Measurements from ENCODE around the gene PSMD14. TPM values are rescaled to one million over a fixed set of nuclear protein-coding genes. Genes with fewer than 3 reads are reported as not detected.

PSMD14 gene

DNA sequence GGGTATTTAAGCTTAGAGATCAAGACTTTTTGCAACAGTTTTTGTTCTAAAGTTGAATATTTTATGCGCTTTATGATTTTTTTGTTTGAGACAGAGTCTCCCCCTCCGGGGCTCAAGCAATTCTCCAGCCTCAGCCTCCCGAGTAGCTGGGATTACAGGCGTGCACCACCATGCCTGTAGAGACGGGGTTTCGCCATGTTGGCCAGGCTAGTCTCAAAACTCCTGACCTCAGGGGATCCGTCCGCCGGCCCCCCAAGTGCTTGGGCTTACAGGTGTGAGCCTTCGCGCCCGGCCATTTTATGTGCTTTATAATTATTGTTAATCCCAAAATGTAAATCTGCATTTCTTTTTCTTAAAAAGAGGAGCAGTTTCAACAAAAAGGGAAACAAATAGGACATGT lies 136.9 kb downstream of the PSMD14 start:
- Histone ChIP-seq H3K4ac (ENCODE audit: low read depth, low read length) (no peak overlapping the region), H3K4me2 (ENCODE audit: low read length) (no peak overlapping the region), H3K27me3 (ENCODE audit: insufficient read depth, low read length, poor library complexity) (no peaks in the 10 kb centered on the region), H2AK5ac (ENCODE audit: low read length) (no peak overlapping the region), H3K18ac (ENCODE audit: low read length) (no peak overlapping the region), H3K36me3 (ENCODE audit: control insufficient read depth, insufficient read depth, low read length) (no peaks in the 10 kb centered on the region), H2BK5ac (ENCODE audit: low read length) (no peak overlapping the region), H2BK15ac (replicated peaks; ENCODE audit: low read depth) (no peak overlapping the region), H3K4me3 (ENCODE audit: low read length) (no peak overlapping the region), H3K79me2 (ENCODE audit: control insufficient read depth, insufficient read depth, low read length) (no peaks in the 10 kb centered on the region), H4K8ac (ENCODE audit: low read depth, low read length) (no peak overlapping the region), H4K5ac (ENCODE audit: low read length) (no peak overlapping the region), H3K27ac (ENCODE audit: low read depth, low read length) (no peak overlapping the region), H3K56ac (ENCODE audit: low read length) (no peak overlapping the region), H3K9ac (ENCODE audit: low read length) (no peak overlapping the region), H3K23ac (ENCODE audit: low read length) (no peak overlapping the region), H3K79me1 (ENCODE audit: low read length) (no peaks in the 10 kb centered on the region), H2BK120ac (ENCODE audit: low read depth, low read length) (no peak overlapping the region), H3K4me1 (ENCODE audit: control insufficient read depth, low read depth, low read length) (no peaks in the 10 kb centered on the region)
- DNase-seq, result no peak
- no CpG with 5 or more reads among the region's 12 CpGs for WGBS (ENCODE audit: extremely low coverage, insufficient coverage, low lambda C conversion rate)

GRCh38 chr2:161448431-161448830 lies 140.2 kb downstream of the PSMD14 start:
- H3K56ac ChIP-seq (ENCODE audit: low read length), result no peak overlapping the region
- no peak overlapping the region for H3K4me3 ChIP-seq (ENCODE audit: low read length)
- H3K27me3 ChIP-seq (ENCODE audit: insufficient read depth, low read length, poor library complexity), result no peaks in the 10 kb centered on the region
- H3K4me2 ChIP-seq (ENCODE audit: low read length), result no peak overlapping the region
- no peak overlapping the region for H4K8ac ChIP-seq (ENCODE audit: low read depth, low read length)
- H2BK5ac ChIP-seq (ENCODE audit: low read length), result no peak overlapping the region
- DNase-seq, result no peak
- no peak overlapping the region for H2AK5ac ChIP-seq (ENCODE audit: low read length)
- H3K36me3 ChIP-seq (ENCODE audit: control insufficient read depth, insufficient read depth, low read length), result no peaks in the 10 kb centered on the region
- no peak overlapping the region for H3K23ac ChIP-seq (ENCODE audit: low read length)
- H4K5ac ChIP-seq (ENCODE audit: low read length), result no peak overlapping the region
- H3K27ac ChIP-seq (ENCODE audit: low read depth, low read length), result no peak overlapping the region
- H3K4ac ChIP-seq (ENCODE audit: low read depth, low read length), result no peak overlapping the region
- H3K4me1 ChIP-seq (ENCODE audit: control insufficient read depth, low read depth, low read length), result no peaks in the 10 kb centered on the region
- no peaks in the 10 kb centered on the region for H3K79me2 ChIP-seq (ENCODE audit: control insufficient read depth, insufficient read depth, low read length)
- no peak overlapping the region for H3K18ac ChIP-seq (ENCODE audit: low read length)
- no peak overlapping the region for H3K9ac ChIP-seq (ENCODE audit: low read length)
- H3K79me1 ChIP-seq (ENCODE audit: low read length), result no peaks in the 10 kb centered on the region
- H2BK120ac ChIP-seq (ENCODE audit: low read depth, low read length), result no peak overlapping the region
- H2BK15ac ChIP-seq (replicated peaks; ENCODE audit: low read depth), result no peak overlapping the region

Small RNA genes lying within 50 kb of the gene (small RNA-seq; reads per million reads assigned to genes)
- gene RNA5SP108 (ENCODE audit: insufficient read depth), result not detected
